WTC11 (cell line): ENCODE results near the gene NSMF. TPM values are rescaled to one million over a fixed set of nuclear protein-coding genes. Genes with fewer than 3 reads are reported as not detected.

ENCODE experiments used
- ATAC-seq: fragments of 200-7000 bp; cut with Tn5 transposase; 2 replicates; pipeline ENCODE4 v1.10.0; 2021; ENCODE audit warnings: mild to moderate bottlenecking, moderate library complexity
- CTCF ChIA-PET: fragments of 300-600 bp; sonication (Branson Sonifier 250); formaldehyde crosslinking; loops from one replicate; lab custom pipeline; 2021; ENCODE audit warnings: antibody characterized with exemption; lab: Charles Lee
- POLR2A ChIA-PET: fragments of 350-600 bp; sonication (Branson Sonifier 250); formaldehyde crosslinking; loops from one replicate; lab custom pipeline; 2021; ENCODE audit warnings: antibody characterized with exemption; lab: Charles Lee
- DNase-seq: peaks from one replicate; pipeline ENCODE4 v3.0.0; 2021; ENCODE audit warnings: low spot score
- H3K27ac Mint-ChIP-seq: 2 replicates; pipeline ENCODE4 v1.8.0; 2021; ENCODE audit warnings: mixed read lengths
- H3K27me3 Mint-ChIP-seq: 2 replicates; pipeline ENCODE4 v1.8.0; 2021; ENCODE audit warnings: low read depth, mild to moderate bottlenecking, moderate library complexity, mixed read lengths
- H3K36me3 Mint-ChIP-seq: 2 replicates; pipeline ENCODE4 v1.8.0; 2021; ENCODE audit warnings: mixed read lengths
- H3K4me1 Mint-ChIP-seq: 2 replicates; pipeline ENCODE4 v1.8.0; 2022; ENCODE audit warnings: mixed read lengths
- H3K4me3 Mint-ChIP-seq: 2 replicates; pipeline ENCODE4 v1.8.0; 2021; ENCODE audit warnings: mild to moderate bottlenecking, moderate library complexity, mixed read lengths
- H3K9me3 Mint-ChIP-seq: 2 replicates; pipeline ENCODE4 v1.8.0; 2021; ENCODE audit warnings: mixed read lengths
- ATF3 ChIP-seq: sonication (generic); formaldehyde crosslinking; conservative IDR thresholded peaks from 2 replicates; pipeline ENCODE4 v1.8.1; 2022; ENCODE audit warnings: mild to moderate bottlenecking, missing genetic modification reagents
- CTCF ChIP-seq: fragments of 200-600 bp; IDR thresholded peaks from 2 replicates; pipeline ENCODE4 v1.8.0; 2022; ENCODE audit warnings: antibody characterized with exemption
- ELF4 ChIP-seq: sonication (generic); formaldehyde crosslinking; IDR thresholded peaks from 2 replicates; pipeline ENCODE4 v1.8.1; 2022; ENCODE audit warnings: low read depth, mild to moderate bottlenecking, moderate library complexity, missing genetic modification reagents
- EMX1 ChIP-seq: fragments of 250-450 bp; sonication (Bioruptor Pico); IDR thresholded peaks from 2 replicates; pipeline ENCODE4 v1.8.0; 2021; ENCODE audit warnings: mild to moderate bottlenecking
- ERG ChIP-seq: fragments of 250-450 bp; sonication (Bioruptor Pico); IDR thresholded peaks from 2 replicates; pipeline ENCODE4 v1.8.0; 2021; ENCODE audit warnings: mild to moderate bottlenecking
- FOXP4 ChIP-seq: sonication (generic); formaldehyde crosslinking; IDR thresholded peaks from 2 replicates; pipeline ENCODE4 v1.8.0; 2022; ENCODE audit warnings: mild to moderate bottlenecking, missing genetic modification reagents
- GABPB1 ChIP-seq: sonication (generic); formaldehyde crosslinking; IDR thresholded peaks from 2 replicates; pipeline ENCODE4 v1.8.1; 2023; ENCODE audit warnings: mild to moderate bottlenecking, missing genetic modification reagents
- GRHL2 ChIP-seq: fragments of 250-450 bp; sonication (Bioruptor Pico); IDR thresholded peaks from 2 replicates; pipeline ENCODE4 v1.8.0; 2022; ENCODE audit warnings: mild to moderate bottlenecking, moderate library complexity; ENCODE audit not compliant: insufficient replicate concordance, severe bottlenecking
- JAZF1 ChIP-seq: fragments of 250-450 bp; sonication (Bioruptor Pico); IDR thresholded peaks from 2 replicates; pipeline ENCODE4 v1.9.0; 2021; ENCODE audit warnings: moderate library complexity, mild to moderate bottlenecking, inconsistent platforms
- MLX ChIP-seq: sonication (generic); formaldehyde crosslinking; IDR thresholded peaks from 2 replicates; pipeline ENCODE4 v1.8.1; 2023; ENCODE audit warnings: mild to moderate bottlenecking, missing genetic modification reagents, moderate library complexity
- NR1H2 ChIP-seq: sonication (generic); formaldehyde crosslinking; IDR thresholded peaks from 2 replicates; pipeline ENCODE4 v1.9.0; 2021; ENCODE audit warnings: mild to moderate bottlenecking, moderate library complexity, missing genetic modification reagents
- RELA ChIP-seq: sonication (generic); formaldehyde crosslinking; IDR thresholded peaks from 2 replicates; pipeline ENCODE4 v1.8.1; 2022; ENCODE audit warnings: missing genetic modification reagents, mild to moderate bottlenecking, borderline replicate concordance
- SMAD3 ChIP-seq: sonication (generic); formaldehyde crosslinking; IDR thresholded peaks from 2 replicates; pipeline ENCODE4 v1.8.0; 2022; ENCODE audit warnings: missing genetic modification reagents, mild to moderate bottlenecking, borderline replicate concordance
- TP53 ChIP-seq: sonication (generic); formaldehyde crosslinking; IDR thresholded peaks from 2 replicates; pipeline ENCODE4 v1.8.1; 2023; ENCODE audit warnings: mild to moderate bottlenecking, missing genetic modification reagents
- ZBTB21 ChIP-seq: sonication (generic); formaldehyde crosslinking; IDR thresholded peaks from 2 replicates; pipeline ENCODE4 v1.8.1; 2023; ENCODE audit warnings: mild to moderate bottlenecking, missing genetic modification reagents, borderline replicate concordance
- ZNF138 ChIP-seq: sonication (generic); formaldehyde crosslinking; conservative IDR thresholded peaks from 2 replicates; pipeline ENCODE4 v1.8.1; 2022; ENCODE audit warnings: mild to moderate bottlenecking, moderate library complexity, missing genetic modification reagents
- ZNF396 ChIP-seq: fragments of 250-450 bp; sonication (Bioruptor Pico); IDR thresholded peaks from 2 replicates; pipeline ENCODE4 v1.8.0; 2021; ENCODE audit warnings: mild to moderate bottlenecking, moderate library complexity, borderline replicate concordance
- ZNF532 ChIP-seq: fragments of 250-450 bp; sonication (Bioruptor Pico); IDR thresholded peaks from 2 replicates; pipeline ENCODE4 v1.9.0; 2021; ENCODE audit warnings: mild to moderate bottlenecking, borderline replicate concordance
- total RNA-seq: library from RNA; stranded (reverse); gene quantifications from 3 replicates; pipeline ENCODE4 v1.2.3, GENCODE V29; 2021

The NSMF gene
- total RNA-seq, 1 experiment from 2014 or later: 61.9 TPM

GRCh38 chr9:137411645-137412380 lies 47.3 kb downstream of the NSMF start:
- no peak for ATAC-seq
- no peak for DNase-seq
- Mint-ChIP-seq H3K4me1 (no peaks in the 10 kb centered on the region), H3K27me3 (no peaks in the 10 kb centered on the region), H3K9me3 (no peaks in the 10 kb centered on the region), H3K36me3 (no peaks in the 10 kb centered on the region), H3K4me3 (no peak overlapping the region)
- POLR2A ChIA-PET: no interaction called here
- TF ChIP-seq SMAD3 (CRISPR knock-in tag) (no peak), TP53 (CRISPR knock-in tag) (no peak), ZBTB21 (CRISPR knock-in tag) (no peak), FOXP4 (no peak), NR1H2 (CRISPR knock-in tag) (no peak), ELF4 (no peak), ZNF396 (no peak), RELA (CRISPR knock-in tag) (no peak), ATF3 (CRISPR knock-in tag) (no peak), EMX1 (CRISPR knock-in tag) (no peak), CTCF (no peak), GABPB1 (no peak), GRHL2 (no peak), ZNF532 (CRISPR knock-in tag) (no peak), ZNF138 (CRISPR knock-in tag) (no peak), JAZF1 (CRISPR knock-in tag) (no peak), MLX (CRISPR knock-in tag) (no peak), ERG (no peak)
- TF ChIP-seq, all 79 proteins: peak for 0
- H3K27ac Mint-ChIP-seq: no peak overlapping the region
- CTCF ChIA-PET: interaction anchor here (0.6 to 3.3 kb wide), 4 partner anchors 11 to 125 kb away, joined by 3 to 24 read pairs (median 5); partner anchors contain the start of genes EXD3, NOXA1 and NRARP
